MCF 10A (cell line): ENCODE measurements around the gene TMEM238L. TPM values are rescaled to one million over a fixed set of nuclear protein-coding genes. Genes with fewer than 3 reads are reported as not detected.

Source experiments
- total RNA-seq: library from RNA; stranded (reverse); gene quantifications from 2 replicates; pipeline ENCODE4 v1.2.3, GENCODE V29; 2022

The TMEM238L gene
- total RNA-seq, 1 experiment from 2014 or later = not detected

Other genes with a start within 250 kb of the TMEM238L start
- gene MYH3, start 146.8 kb downstream of the TMEM238L start, total RNA-seq = 1.4 and 2.1 TPM in 2 replicates
- gene SCO1, start 106.6 kb downstream of the TMEM238L start, total RNA-seq = 55.8 and 58.8 TPM in 2 replicates
- gene ADPRM, start 106.5 kb downstream of the TMEM238L start, total RNA-seq = 8.2 and 9.8 TPM in 2 replicates
- 0.96 and 1.1 TPM in 2 replicates for gene TMEM220, start 74.1 kb downstream of the TMEM238L start, total RNA-seq
- not detected in 2 replicates for gene PIRT, start 34.0 kb upstream of the TMEM238L start, total RNA-seq